Stimulated activated effector memory CD8-positive, alpha-beta T cell treated with anti-CD3 and anti-CD28 coated beads, Interleukin-12 subunit alpha, Interleukin-12 subunit beta, amount 100 ng/mL, for 72 hours (primary cell): ENCODE results near the gene IRF4.
"Not testable (repeated sequence)": the region's sequence is repeated elsewhere in the genome, so short reads cannot be mapped to it uniquely, and the experiment has no call there.

Source experiments
- ATAC-seq: fragments of 150-1000 bp; cut with Tn5 transposase; 2 replicates; pipeline ENCODE4 v1.10.0; 2021
- DNase-seq, 2 donors: peaks; one replicate each; pipeline ENCODE4 v3.0.0; 2021 to 2022; ENCODE audit warnings: low spot score in 2 of 2
- H3K27ac Mint-ChIP-seq: one replicate; pipeline ENCODE4 v1.8.0; 2022; ENCODE audit warnings: mild to moderate bottlenecking, mixed read lengths
- H3K36me3 Mint-ChIP-seq: one replicate; pipeline ENCODE4 v1.8.0; 2022; ENCODE audit warnings: mild to moderate bottlenecking, mixed read lengths
- H3K4me1 Mint-ChIP-seq: one replicate; pipeline ENCODE4 v1.8.0; 2022; ENCODE audit warnings: mixed read lengths
- H3K4me3 Mint-ChIP-seq: one replicate; pipeline ENCODE4 v1.8.0; 2022; ENCODE audit warnings: mild to moderate bottlenecking, mixed read lengths
- H3K9me3 Mint-ChIP-seq: one replicate; pipeline ENCODE4 v1.8.0; 2022; ENCODE audit warnings: mixed read lengths

The IRF4 gene

GRCh38 chr6:369559-370431 lies 21.8 kb upstream of the IRF4 start:
- Mint-ChIP-seq H3K9me3 (peaks cover 3% of the 10 kb centered on the region), H3K4me1 (peaks cover 13% of the 10 kb centered on the region), H3K27ac (no peak overlapping the region), H3K4me3 (no peak overlapping the region), H3K36me3 (no peaks in the 10 kb centered on the region)
- ATAC-seq (no peak), DNase-seq (no peak)

DNA sequence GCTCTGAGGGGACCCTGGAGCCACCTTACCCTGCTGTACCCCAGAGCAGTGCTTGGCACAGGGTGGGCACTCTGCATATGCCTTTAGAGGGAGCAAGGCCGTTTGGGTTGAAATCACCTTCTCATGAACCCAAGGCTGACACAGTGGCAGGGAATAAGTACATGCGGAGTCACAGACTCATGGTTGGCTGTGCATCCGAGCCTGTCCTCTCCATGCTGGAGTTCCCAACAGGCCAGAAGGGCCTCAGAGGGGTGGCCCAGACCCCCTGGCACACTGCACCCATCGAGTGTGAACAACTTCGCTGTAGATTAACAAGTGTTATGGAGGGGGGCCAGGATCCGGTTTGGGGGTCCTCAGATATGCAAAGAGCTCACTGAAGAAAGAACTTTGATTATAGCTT lies 21.0 kb upstream of the IRF4 start:
- Mint-ChIP-seq H3K9me3 (peaks cover 3% of the 10 kb centered on the region), H3K27ac (no peak overlapping the region), H3K36me3 (no peaks in the 10 kb centered on the region), H3K4me3 (no peak overlapping the region), H3K4me1 (peaks cover 13% of the 10 kb centered on the region)
- no peak for ATAC-seq
- DNase-seq = no peak

DNA sequence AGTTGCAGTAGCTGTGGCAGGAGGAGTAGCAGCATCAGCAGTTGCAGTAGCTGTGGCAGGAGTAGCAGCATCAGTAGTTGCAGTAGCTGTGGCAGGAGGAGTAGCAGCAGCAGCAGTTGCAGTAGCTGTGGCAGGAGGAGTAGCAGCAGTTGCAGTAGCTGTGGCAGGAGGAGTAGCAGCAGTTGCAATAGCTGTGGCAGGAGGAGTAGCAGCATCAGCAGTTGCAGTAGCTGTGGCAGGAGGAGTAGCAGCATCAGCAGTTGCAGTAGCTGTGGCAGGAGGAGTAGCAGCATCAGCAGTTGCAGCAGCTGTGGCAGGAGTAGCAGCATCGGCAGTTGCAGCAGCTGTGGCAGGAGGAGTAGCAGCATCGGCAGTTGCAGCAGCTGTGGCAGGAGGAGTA lies 19.7 kb upstream of the IRF4 start:
- H3K4me1 Mint-ChIP-seq = peaks cover 14% of the 10 kb centered on the region
- DNase-seq, H3K27ac Mint-ChIP-seq, H3K9me3 Mint-ChIP-seq, H3K36me3 Mint-ChIP-seq, H3K4me3 Mint-ChIP-seq, ATAC-seq: not testable (repeated sequence)

GRCh38 chr6:372336-372911 lies 19.1 kb upstream of the IRF4 start:
- H3K4me3 Mint-ChIP-seq = peak overlapping the region; percentile 24
- ATAC-seq = no peak
- peaks cover 18% of the 10 kb centered on the region for H3K4me1 Mint-ChIP-seq
- H3K27ac Mint-ChIP-seq = no peak overlapping the region
- no peaks in the 10 kb centered on the region for H3K36me3 Mint-ChIP-seq
- H3K9me3 Mint-ChIP-seq = peaks cover 3% of the 10 kb centered on the region
- no peak for DNase-seq

GRCh38 chr6:373031-373430 lies 18.5 kb upstream of the IRF4 start:
- DNase-seq (no peak), ATAC-seq (no peak)
- Mint-ChIP-seq H3K4me3 (peak overlapping the region; percentile 24), H3K36me3 (no peaks in the 10 kb centered on the region), H3K27ac (no peak overlapping the region), H3K9me3 (peaks cover 3% of the 10 kb centered on the region), H3K4me1 (peaks cover 18% of the 10 kb centered on the region)

GRCh38 chr6:373773-374724 lies 17.5 kb upstream of the IRF4 start:
- no peak overlapping the region for H3K27ac Mint-ChIP-seq

DNA sequence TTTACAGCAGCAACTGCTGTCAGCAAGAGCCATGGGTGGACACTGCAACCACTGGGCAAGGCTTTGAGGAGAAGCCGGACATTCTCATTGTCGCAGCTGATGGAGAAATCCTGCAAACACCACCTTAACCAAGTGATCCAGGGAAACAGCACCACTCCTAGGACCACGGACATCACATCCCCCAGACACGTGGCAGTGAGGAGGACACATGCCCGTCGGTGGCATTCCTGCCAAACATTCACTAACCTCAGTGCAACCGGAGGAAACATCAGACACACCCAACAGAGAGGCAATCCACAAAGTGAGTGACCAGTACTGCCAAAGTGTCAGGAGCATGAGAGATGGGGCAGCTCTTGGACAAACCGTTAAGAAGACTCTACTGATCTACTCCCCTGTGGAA lies 16.6 kb upstream of the IRF4 start:
- Mint-ChIP-seq H3K27ac (no peak overlapping the region), H3K4me1 (peaks cover 20% of the 10 kb centered on the region), H3K36me3 (no peaks in the 10 kb centered on the region), H3K9me3 (peaks cover 3% of the 10 kb centered on the region), H3K4me3 (no peak overlapping the region)
- no peak for DNase-seq
- no peak for ATAC-seq

More at GRCh38 chr6:373773-374724, 17.5 kb upstream of the IRF4 start:
- no peaks in the 10 kb centered on the region for H3K36me3 Mint-ChIP-seq
- H3K4me1 Mint-ChIP-seq = peaks cover 18% of the 10 kb centered on the region
- H3K4me3 Mint-ChIP-seq = no peak overlapping the region
- DNase-seq (no peak), ATAC-seq (no peak)
- H3K9me3 Mint-ChIP-seq = peaks cover 3% of the 10 kb centered on the region

DNA sequence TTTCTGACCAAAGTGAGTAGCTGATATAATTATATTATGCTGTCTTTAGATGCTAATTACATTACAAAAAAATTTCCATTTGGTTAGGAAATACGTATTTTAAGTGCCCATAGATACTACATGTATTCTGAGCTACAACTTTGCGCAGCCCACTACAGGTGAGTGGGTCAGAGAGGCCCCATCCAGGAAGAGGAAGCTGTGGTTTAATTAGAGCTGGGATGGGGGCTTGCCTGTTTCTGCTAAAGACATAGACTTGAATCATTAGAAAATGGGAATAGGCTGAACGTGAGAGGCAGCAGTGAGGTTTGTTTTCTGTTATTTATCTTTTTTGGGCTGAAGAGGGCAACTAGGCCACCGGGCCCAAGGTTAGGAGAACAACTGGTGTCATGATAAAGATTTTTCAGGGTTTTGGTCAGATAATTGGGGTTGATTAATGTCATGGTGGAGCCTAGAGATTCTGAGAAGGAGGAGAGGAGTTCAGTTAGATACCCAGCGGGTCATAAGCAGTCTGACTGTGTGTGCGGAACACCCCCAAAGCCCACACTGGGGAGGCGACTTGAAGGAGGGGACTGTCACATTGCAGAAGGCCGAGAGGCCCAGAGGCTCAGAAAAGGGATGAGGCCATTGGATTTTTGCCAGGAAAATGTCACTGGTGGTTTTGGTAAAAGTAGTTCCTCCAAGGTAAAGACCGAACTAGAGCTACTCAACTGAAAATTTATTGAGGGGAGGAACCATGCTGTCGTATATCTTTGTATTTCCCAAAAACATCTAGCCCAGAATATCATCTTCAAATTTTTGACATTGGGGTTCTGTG lies 14.5 kb upstream of the IRF4 start:
- ATAC-seq (no peak), DNase-seq (no peak)
- H3K9me3 Mint-ChIP-seq = no peaks in the 10 kb centered on the region
- H3K36me3 Mint-ChIP-seq = no peaks in the 10 kb centered on the region
- no peak overlapping the region for H3K27ac Mint-ChIP-seq
- no peak overlapping the region for H3K4me3 Mint-ChIP-seq
- peaks cover 32% of the 10 kb centered on the region for H3K4me1 Mint-ChIP-seq

- not testable (repeated sequence) for H3K9me3 Mint-ChIP-seq, DNase-seq, H3K4me3 Mint-ChIP-seq, H3K36me3 Mint-ChIP-seq, H3K27ac Mint-ChIP-seq, ATAC-seq
- H3K4me1 Mint-ChIP-seq = peaks cover 30% of the 10 kb centered on the region
These were observed 13.9 kb upstream of the IRF4 start for GRCh38 chr6:377641-378020.

DNA sequence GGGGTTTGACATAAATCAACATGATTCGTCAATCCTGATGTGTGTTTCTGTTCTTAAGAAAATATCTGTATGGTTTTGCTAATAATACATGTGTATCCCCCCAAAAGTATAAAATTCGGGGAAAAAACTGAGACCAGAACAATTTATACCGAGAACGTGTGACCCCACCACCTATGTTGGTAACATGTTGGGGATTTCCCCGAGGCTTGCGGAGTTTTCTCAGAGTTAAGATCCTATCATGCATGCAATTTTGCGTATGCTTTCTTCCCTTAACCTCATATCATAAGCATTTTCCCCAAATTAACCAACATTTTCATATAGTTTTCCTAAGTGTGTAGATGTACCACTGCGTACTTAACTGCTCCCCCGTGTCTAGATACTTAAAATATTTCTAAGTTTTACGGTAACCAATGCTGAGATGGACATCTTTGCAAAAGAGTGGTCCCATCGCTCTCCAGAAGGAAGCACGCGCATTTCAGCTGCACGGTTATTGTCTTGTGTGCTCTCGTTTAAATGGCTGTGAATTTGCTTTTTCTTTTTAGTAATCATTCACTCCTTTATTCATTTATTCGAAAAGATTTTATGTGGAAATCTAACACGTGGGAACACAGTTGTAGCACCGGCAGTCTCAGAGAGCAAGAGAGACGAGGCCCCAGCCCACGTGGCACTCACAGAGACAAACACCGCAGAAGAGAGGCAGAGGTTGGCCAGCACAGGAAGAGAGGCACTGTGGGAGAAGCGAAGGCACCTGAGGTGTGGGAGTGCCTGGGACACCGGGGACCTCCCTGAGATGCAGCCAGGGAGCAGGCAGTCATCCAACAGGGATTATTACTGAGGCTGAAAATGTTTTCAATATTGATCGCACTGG lies 13.2 kb upstream of the IRF4 start:
- Mint-ChIP-seq H3K4me1 (peaks cover 25% of the 10 kb centered on the region), H3K36me3 (no peaks in the 10 kb centered on the region), H3K4me3 (no peak overlapping the region), H3K27ac (no peak overlapping the region), H3K9me3 (no peaks in the 10 kb centered on the region)
- ATAC-seq (no peak), DNase-seq (no peak)

DNA sequence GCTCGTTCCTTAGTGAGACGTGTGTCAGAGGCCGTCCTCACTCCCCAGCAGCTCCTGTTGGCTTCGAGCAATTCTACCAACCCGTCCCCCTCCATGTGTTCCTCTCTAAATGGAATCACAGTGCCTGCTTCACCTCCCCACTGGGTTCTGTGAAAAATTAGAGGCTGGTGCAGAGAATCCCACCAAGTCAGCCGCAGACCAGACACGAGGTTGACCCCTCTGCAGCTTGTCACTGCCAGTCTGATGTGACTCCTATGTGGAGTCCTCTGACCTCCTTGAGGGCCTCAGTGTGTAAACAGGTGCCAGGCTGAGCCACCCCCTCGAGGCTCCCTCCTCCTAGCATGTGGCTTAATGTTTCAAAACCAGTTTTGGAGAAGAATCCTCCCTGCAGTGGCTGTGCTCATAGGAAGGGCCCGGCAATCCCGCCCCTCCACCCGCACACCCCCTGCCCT lies 12.6 kb upstream of the IRF4 start:
- Mint-ChIP-seq H3K4me3 (no peak overlapping the region), H3K9me3 (no peaks in the 10 kb centered on the region), H3K36me3 (no peaks in the 10 kb centered on the region), H3K27ac (no peak overlapping the region), H3K4me1 (peaks cover 25% of the 10 kb centered on the region)
- DNase-seq (no peak), ATAC-seq (peak; percentile 11)

DNA sequence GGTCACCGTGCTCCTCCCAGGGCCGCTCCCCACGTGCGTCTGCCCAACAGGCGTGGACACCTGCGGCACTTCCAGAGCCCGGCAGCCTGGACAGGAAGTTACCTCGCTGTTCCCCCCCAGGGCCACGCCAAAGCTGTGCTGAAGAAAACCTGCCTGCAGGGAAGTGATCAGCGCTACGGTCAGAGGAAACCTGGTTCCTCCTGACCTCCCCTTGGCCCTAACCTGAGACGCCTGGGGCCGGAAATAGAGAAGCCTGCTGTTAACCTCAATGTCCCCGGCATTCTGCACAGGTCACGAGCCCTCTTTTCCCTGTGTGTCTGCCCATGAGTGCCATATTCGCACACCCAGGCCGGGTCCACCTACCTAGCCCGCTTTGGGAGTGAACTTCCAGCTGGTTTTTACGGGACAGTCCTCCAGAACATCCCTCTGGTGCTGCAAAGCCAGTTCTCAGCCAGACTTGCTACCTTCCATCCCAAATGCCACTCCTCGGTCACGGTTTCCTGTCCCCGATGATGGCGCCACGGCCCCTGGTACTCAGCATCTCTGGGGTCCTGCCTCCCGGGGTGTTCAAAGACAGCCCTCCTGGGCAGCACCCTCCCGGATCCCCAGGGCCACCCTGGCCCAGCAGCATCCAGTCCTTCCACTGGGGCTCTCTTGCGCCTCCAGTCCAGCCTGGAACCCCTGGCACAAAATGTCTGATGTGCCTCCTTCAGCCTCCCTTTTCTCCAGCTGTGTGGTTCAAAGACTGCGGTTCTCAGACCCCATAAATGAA lies 12.0 kb upstream of the IRF4 start:
- no peak overlapping the region for H3K4me3 Mint-ChIP-seq
- H3K27ac Mint-ChIP-seq = no peak overlapping the region
- DNase-seq (no peak), ATAC-seq (peak; percentile 29)
- no peaks in the 10 kb centered on the region for H3K36me3 Mint-ChIP-seq
- no peaks in the 10 kb centered on the region for H3K9me3 Mint-ChIP-seq
- peaks cover 25% of the 10 kb centered on the region for H3K4me1 Mint-ChIP-seq
